EH (cell line): ENCODE measurements around the gene RANBP10.
A peak's percentile ranks its signal among the peaks of the same experiment; 100 is the strongest.
"Not testable (repeated sequence)": the region's sequence is repeated elsewhere in the genome, so short reads cannot be mapped to it uniquely, and the experiment has no call there.

Experiments
- DNase-seq: peaks from one replicate; pipeline ENCODE4 v3.0.0-alpha.2; 2015; ENCODE audit warnings: low read depth

The RANBP10 gene

GRCh38 chr16:67713647-67714273, 92.6 kb downstream of the RANBP10 start:
- no peak for DNase-seq

- DNase-seq, result no peak
Measured at GRCh38 chr16:67710607-67711006, 95.8 kb downstream of the RANBP10 start.

GRCh38 chr16:67709050-67709449, 97.3 kb downstream of the RANBP10 start:
- DNase-seq, result no peak

GRCh38 chr16:67708368-67708771, 98.0 kb downstream of the RANBP10 start:
- peak; percentile 32 for DNase-seq

- no peak for DNase-seq
Measured at GRCh38 chr16:67707790-67708189, 98.6 kb downstream of the RANBP10 start.

- DNase-seq, result no peak
Measured at GRCh38 chr16:67707210-67707609, 99.2 kb downstream of the RANBP10 start.

GRCh38 chr16:67704110-67704509, 102.2 kb downstream of the RANBP10 start:
- DNase-seq, result no peak

GRCh38 chr16:67703626-67704025, 102.7 kb downstream of the RANBP10 start:
- no peak for DNase-seq

GRCh38 chr16:67702130-67702529, 104.2 kb downstream of the RANBP10 start:
- DNase-seq, result no peak

- no peak for DNase-seq
Measured at GRCh38 chr16:67701420-67701819, 104.9 kb downstream of the RANBP10 start.

- DNase-seq, result no peak
Measured at GRCh38 chr16:67699265-67699664, 107.1 kb downstream of the RANBP10 start.

GRCh38 chr16:67697422-67698185, 108.8 kb downstream of the RANBP10 start:
- DNase-seq, result no peak

- DNase-seq, result no peak
Measured at GRCh38 chr16:67694611-67695010, 111.7 kb downstream of the RANBP10 start.

GRCh38 chr16:67693517-67694285, 112.7 kb downstream of the RANBP10 start:
- DNase-seq, result not testable (repeated sequence)

GRCh38 chr16:67685388-67686112, 120.8 kb downstream of the RANBP10 start:
- no peak for DNase-seq

GRCh38 chr16:67683767-67684166, 122.6 kb downstream of the RANBP10 start:
- peak; percentile 22 for DNase-seq

- DNase-seq, result no peak
Measured at GRCh38 chr16:67679935-67680897, 126.1 kb downstream of the RANBP10 start.

GRCh38 chr16:67678354-67679023, 127.9 kb downstream of the RANBP10 start:
- DNase-seq, result no peak

- DNase-seq, result no peak
Measured at GRCh38 chr16:67677712-67678111, 128.6 kb downstream of the RANBP10 start.

- DNase-seq, result no peak
Measured at GRCh38 chr16:67676939-67677338, 129.4 kb downstream of the RANBP10 start.
